ENCODE results near the gene SCGB2B2. TPM values are rescaled to one million over a fixed set of nuclear protein-coding genes. Genes with fewer than 3 reads are reported as not detected.

The SCGB2B2 gene
- total RNA-seq, 1 donor from 2014 or later: not detected

GRCh38 chr19:34712395-34713261 lies 35.7 kb upstream of the SCGB2B2 start:
- DNase-seq: no peak
- H3K9me3 ChIP-seq (replicated peaks): peaks cover 8% of the 10 kb centered on the region
- no peaks in the 10 kb centered on the region for H3K36me3 ChIP-seq
- no peaks in the 10 kb centered on the region for H3K4me1 ChIP-seq
- intact Hi-C loops (cut with micrococcal nuclease): loop anchor here (2.0 kb wide), 1 partner anchor 72 kb away; no protein-coding TSS in a partner anchor
- H3K4me3 ChIP-seq: no peak overlapping the region
- TF ChIP-seq CTCF (IDR thresholded peaks at IDR 0.05; ENCODE audit: borderline replicate concordance): peak; percentile 85
- no peak overlapping the region for H3K27ac ChIP-seq (replicated peaks)
- H3K27me3 ChIP-seq (ENCODE audit: low read depth): no peaks in the 10 kb centered on the region

DNA sequence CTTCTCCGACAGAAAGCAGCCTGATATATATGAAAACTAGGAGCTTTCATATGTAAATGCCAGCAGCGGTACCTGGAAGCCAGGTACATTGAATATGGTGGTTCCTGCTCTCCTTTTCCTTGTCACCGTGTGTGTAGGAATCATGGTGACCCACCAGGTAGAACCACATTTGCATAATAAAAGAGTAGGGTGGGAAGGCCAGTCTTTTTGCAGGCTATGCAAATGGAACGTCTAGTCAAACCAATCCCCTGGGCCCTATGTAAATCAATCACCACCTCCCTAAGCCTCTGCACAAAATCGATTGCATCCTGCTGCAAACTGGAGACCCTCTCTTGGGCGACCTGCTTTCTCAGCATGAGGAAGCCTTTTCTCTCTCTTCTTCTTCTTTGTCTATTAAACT lies 34.9 kb upstream of the SCGB2B2 start:
- H3K27me3 ChIP-seq (ENCODE audit: low read depth): peaks cover under 1% of the 10 kb centered on the region
- H3K9me3 ChIP-seq (replicated peaks): peaks cover 15% of the 10 kb centered on the region
- no peak for DNase-seq
- intact Hi-C loops (cut with micrococcal nuclease): loop anchor here (2.0 kb wide), 1 partner anchor 71 kb away; no protein-coding TSS in a partner anchor
- TF ChIP-seq CTCF (IDR thresholded peaks at IDR 0.05; ENCODE audit: borderline replicate concordance): no peak
- no peak overlapping the region for H3K27ac ChIP-seq (replicated peaks)
- H3K36me3 ChIP-seq: no peaks in the 10 kb centered on the region
- no peak overlapping the region for H3K4me3 ChIP-seq
- no peaks in the 10 kb centered on the region for H3K4me1 ChIP-seq

DNA sequence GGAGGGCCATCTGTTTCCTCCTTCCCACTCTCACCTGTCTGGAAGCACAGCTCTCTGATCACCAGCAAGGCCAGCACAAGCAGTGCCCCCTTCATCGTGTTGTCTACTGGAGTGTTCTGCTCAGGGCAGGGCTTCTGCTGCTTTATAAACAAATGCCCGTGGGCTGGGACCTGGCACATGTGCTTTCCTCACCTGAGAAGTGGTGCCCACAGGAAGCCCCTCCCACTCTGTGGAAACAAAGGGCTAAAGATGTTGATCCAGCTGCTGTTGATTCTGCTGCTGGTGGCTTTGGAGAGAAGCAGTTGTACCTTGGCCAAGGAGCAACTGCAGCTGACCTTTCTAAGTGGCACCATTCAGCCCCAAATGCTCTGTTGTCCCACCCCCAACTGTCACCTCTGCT lies 30.7 kb upstream of the SCGB2B2 start:
- intact Hi-C loops (cut with micrococcal nuclease): no loop called here
- H3K36me3 ChIP-seq: no peaks in the 10 kb centered on the region
- TF ChIP-seq CTCF (IDR thresholded peaks at IDR 0.05; ENCODE audit: borderline replicate concordance): no peak
- H3K4me1 ChIP-seq: no peaks in the 10 kb centered on the region
- peaks cover 5% of the 10 kb centered on the region for H3K27me3 ChIP-seq (ENCODE audit: low read depth)
- H3K4me3 ChIP-seq: no peak overlapping the region
- H3K9me3 ChIP-seq (replicated peaks): peaks cover 17% of the 10 kb centered on the region
- H3K27ac ChIP-seq (replicated peaks): no peak overlapping the region
- DNase-seq: no peak

GRCh38 chr19:34692549-34692948 lies 15.6 kb upstream of the SCGB2B2 start:
- intact Hi-C loops (cut with micrococcal nuclease): no loop called here
- Histone ChIP-seq H3K4me1 (no peaks in the 10 kb centered on the region), H3K36me3 (no peaks in the 10 kb centered on the region), H3K9me3 (replicated peaks) (peaks cover 3% of the 10 kb centered on the region), H3K4me3 (no peak overlapping the region), H3K27ac (replicated peaks) (no peak overlapping the region), H3K27me3 (ENCODE audit: low read depth) (no peaks in the 10 kb centered on the region)
- DNase-seq: no peak
- no peak for TF ChIP-seq CTCF (IDR thresholded peaks at IDR 0.05; ENCODE audit: borderline replicate concordance)

DNA sequence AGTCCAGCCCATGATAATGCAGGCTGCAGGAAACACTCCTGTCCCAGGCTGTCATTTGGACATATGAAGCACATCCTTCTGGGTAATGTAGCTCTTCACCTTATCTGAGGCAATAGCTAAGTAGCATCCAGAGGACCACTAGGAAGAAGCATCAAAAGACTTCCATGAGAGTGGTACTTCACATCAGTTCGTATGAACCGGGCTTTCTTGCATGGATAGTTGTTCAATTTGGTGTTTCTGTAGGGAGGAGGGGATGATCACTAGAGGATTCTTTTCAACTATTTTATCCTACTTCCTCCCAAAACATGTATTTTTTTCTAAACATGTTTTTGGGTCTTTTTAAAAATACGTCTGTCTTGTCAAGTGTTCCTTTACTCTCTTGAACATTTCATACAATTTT lies 13.4 kb upstream of the SCGB2B2 start:
- DNase-seq: no peak
- no peaks in the 10 kb centered on the region for H3K27me3 ChIP-seq (ENCODE audit: low read depth)
- H3K4me3 ChIP-seq: no peak overlapping the region
- peaks cover 4% of the 10 kb centered on the region for H3K36me3 ChIP-seq
- no peak overlapping the region for H3K27ac ChIP-seq (replicated peaks)
- no peaks in the 10 kb centered on the region for H3K4me1 ChIP-seq
- no peak for TF ChIP-seq CTCF (IDR thresholded peaks at IDR 0.05; ENCODE audit: borderline replicate concordance)
- peaks cover 25% of the 10 kb centered on the region for H3K9me3 ChIP-seq (replicated peaks)
- intact Hi-C loops (cut with micrococcal nuclease): no loop called here
